ENCODE data around the gene RALY. TPM values are rescaled to one million over a fixed set of nuclear protein-coding genes. Genes with fewer than 3 reads are reported as not detected.

Gene RALY
- polyA plus RNA-seq (2013, experiment 1 of 4) = 200 TPM
- polyA plus RNA-seq (2013, experiment 2 of 4) = 184 TPM
- polyA plus RNA-seq (2013, experiment 3 of 4) = 147 TPM
- polyA plus RNA-seq (2013, experiment 4 of 4) = 154 TPM

DNA sequence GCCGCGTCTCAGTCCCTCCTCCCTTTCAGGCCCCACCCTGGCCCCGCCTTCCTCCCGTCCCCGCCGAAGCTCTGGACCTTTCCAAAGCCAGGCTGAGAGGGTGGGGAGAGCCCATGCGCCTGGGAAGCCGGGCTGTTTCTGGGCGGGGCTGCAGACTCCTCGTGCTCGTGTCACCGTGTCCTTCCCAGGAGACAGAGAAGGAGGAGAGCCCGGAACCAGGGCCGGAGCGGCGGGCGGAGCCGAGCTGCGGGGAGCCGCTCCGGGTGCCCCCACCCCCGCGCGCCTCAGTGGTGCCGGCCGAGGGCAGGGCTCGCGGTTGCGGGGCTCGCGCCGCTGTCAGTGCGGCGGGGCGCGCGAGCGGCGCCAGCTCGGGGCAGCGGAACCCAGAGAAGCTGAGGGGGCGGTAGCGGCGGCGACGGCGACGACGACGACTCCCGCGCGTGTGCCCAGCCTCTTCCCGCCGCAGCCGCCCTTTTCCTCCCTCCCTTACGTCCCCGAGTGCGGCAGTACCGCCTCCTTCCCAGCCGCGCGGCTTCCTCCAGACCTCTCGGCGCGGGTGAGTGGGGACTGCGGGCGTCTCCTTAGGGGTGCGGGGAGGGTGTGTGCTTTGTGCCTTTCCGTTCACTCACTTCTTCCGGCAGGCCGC, at the start of gene RALY:
RALY (plus strand) TSS at position 336 of the 646 bp plus-strand sequence. CDS start 78,164 bp downstream, outside the sequence.
- no peaks in the 10 kb centered on the region for H3K4me1 ChIP-seq (ENCODE audit: control insufficient read depth, insufficient read depth, low read length)
- no peaks in the 10 kb centered on the region for H3K9me3 ChIP-seq (ENCODE audit: control insufficient read depth, low read length)
- H3K36me3 ChIP-seq (ENCODE audit: control insufficient read depth, insufficient read depth, low read length) = no peaks in the 10 kb centered on the region
- no peaks in the 10 kb centered on the region for H3K27me3 ChIP-seq (ENCODE audit: control insufficient read depth, insufficient read depth, low read length, poor library complexity, severe bottlenecking)
- WGBS, 2 experiments = 0% methylated on average over 72 of the region's 72 CpGs
- peak within 1 kb of the TSS; percentile 81 for H3K4me3 ChIP-seq (ENCODE audit: insufficient read depth, low read depth, low read length)
- H3K27ac ChIP-seq (ENCODE audit: insufficient read depth, low read depth, low read length, poor library complexity, severe bottlenecking) = peak within 1 kb of the TSS; percentile 99

DNA sequence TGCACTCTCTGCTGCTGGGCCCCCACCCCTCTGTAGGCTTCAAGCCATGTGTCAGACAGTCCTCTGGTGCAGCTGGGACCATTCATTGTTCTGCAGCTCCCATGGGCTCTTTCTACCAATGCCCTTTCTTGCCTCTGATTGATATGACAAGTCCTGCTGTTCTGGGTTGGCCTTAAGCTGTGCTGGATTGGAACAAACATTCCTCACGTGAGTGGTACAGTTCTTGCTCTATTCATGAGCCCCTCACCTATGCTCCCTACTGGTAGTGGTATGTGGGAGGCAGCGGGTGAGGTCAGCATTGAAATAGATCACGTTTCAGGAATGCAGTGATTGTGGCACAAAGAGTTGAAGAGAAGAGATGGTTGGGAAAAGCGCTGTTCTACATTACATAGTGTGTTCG, 48.8 kb upstream of the RALY start:
- 69 to 74% methylated on average over 5 of the region's 5 CpGs for WGBS, 2 experiments
- Histone ChIP-seq H3K4me3 (ENCODE audit: insufficient read depth, low read depth, low read length) (no peak overlapping the region), H3K27ac (ENCODE audit: insufficient read depth, low read depth, low read length, poor library complexity, severe bottlenecking) (peak overlapping the region; percentile 18), H3K9me3 (ENCODE audit: control insufficient read depth, low read length) (no peaks in the 10 kb centered on the region), H3K4me1 (ENCODE audit: control insufficient read depth, insufficient read depth, low read length) (no peaks in the 10 kb centered on the region), H3K27me3 (ENCODE audit: control insufficient read depth, insufficient read depth, low read length, poor library complexity, severe bottlenecking) (no peaks in the 10 kb centered on the region), H3K36me3 (ENCODE audit: control insufficient read depth, insufficient read depth, low read length) (no peaks in the 10 kb centered on the region)

DNA sequence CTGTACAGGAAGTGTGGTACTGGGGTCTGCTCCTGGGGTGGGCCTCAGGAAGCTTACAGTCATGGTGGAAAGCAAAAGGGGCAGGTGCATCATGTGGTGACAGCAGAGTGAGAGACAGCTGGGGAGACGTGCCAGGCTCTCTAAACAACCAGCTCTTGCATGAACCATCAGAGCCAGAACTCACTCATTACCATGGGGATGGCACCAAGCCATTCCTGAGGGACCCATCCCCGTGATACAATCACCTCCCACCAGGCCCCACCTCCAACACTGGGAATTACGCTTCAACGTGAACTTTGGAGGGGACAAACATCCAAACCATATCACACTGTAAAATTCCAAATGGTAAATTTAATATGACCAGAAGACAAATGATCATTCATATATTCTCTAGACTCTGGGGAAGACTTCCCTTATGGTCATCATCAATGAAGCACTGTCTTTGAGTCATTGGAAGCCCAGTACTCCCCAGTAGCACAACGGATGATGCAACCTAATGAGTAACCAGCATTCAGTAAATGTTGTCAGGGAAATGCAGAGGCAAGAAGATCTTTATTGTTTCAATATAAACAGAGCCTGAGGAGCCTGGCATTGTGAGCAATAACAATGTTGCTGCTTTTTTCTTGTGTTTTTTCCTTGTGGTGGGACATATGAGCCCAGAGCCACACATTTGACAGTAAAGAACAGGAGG, 48.2 kb upstream of the RALY start:
- Histone ChIP-seq H3K9me3 (ENCODE audit: control insufficient read depth, low read length) (no peaks in the 10 kb centered on the region), H3K27ac (ENCODE audit: insufficient read depth, low read depth, low read length, poor library complexity, severe bottlenecking) (peak overlapping the region; percentile 18), H3K4me1 (ENCODE audit: control insufficient read depth, insufficient read depth, low read length) (no peaks in the 10 kb centered on the region), H3K36me3 (ENCODE audit: control insufficient read depth, insufficient read depth, low read length) (no peaks in the 10 kb centered on the region), H3K4me3 (ENCODE audit: insufficient read depth, low read depth, low read length) (no peak overlapping the region), H3K27me3 (ENCODE audit: control insufficient read depth, insufficient read depth, low read length, poor library complexity, severe bottlenecking) (no peaks in the 10 kb centered on the region)
- 91 to 94% methylated on average over 5 of the region's 5 CpGs for WGBS, 2 experiments

DNA sequence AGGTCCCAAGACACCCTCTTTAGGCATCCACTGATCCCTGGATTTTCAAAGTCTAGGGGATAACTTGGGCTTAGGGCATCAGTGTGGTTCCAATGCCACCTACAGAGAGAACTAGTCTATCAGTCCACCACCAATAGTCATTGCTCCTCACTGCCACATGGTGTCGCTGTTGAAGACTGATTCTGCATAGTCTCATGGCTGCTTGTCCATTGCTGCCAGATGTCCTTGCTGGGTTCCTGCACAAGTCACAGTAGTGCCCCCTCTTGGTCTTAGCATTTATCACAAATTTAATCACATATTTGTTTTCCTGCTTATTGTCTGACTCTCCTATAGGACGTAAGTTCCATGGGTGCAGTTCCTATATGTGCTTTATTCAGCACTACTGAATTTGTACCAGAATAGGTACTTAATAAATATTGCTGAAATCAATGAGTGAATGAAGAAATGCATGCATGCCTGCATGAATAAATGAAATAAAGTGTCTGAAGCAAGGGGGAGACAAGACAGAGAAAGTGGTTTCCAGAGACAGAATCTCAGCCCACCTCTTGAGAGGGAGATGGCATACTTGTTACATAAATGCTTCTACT, 45.9 kb upstream of the RALY start:
- H3K4me3 ChIP-seq (ENCODE audit: insufficient read depth, low read depth, low read length) = no peak overlapping the region
- no peaks in the 10 kb centered on the region for H3K36me3 ChIP-seq (ENCODE audit: control insufficient read depth, insufficient read depth, low read length)
- no peak overlapping the region for H3K27ac ChIP-seq (ENCODE audit: insufficient read depth, low read depth, low read length, poor library complexity, severe bottlenecking)
- H3K4me1 ChIP-seq (ENCODE audit: control insufficient read depth, insufficient read depth, low read length) = no peaks in the 10 kb centered on the region
- H3K27me3 ChIP-seq (ENCODE audit: control insufficient read depth, insufficient read depth, low read length, poor library complexity, severe bottlenecking) = no peaks in the 10 kb centered on the region
- WGBS, 2 experiments = 49 to 52% methylated on average over 2 of the region's 2 CpGs
- H3K9me3 ChIP-seq (ENCODE audit: control insufficient read depth, low read length) = no peaks in the 10 kb centered on the region

DNA sequence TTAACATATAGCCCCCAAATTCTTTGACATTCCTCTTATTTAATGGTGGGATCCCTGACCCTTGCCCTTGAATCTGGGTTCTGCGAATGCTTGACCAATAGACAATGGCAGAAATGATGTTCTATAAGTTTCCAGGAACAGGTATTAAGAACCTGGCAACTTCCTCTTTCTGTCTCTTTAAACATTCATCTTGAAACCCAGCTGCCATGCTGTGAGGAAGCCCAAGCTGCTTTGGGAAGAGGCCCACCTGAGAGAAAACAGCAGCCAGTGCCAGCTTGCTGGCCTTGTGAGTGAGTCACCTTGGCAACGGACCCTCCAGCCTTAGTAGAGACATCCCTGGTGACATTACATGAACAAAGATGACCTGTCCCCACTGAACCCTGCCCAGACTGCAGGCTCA, 45.2 kb upstream of the RALY start:
- H3K27ac ChIP-seq (ENCODE audit: insufficient read depth, low read depth, low read length, poor library complexity, severe bottlenecking) = no peak overlapping the region

DNA sequence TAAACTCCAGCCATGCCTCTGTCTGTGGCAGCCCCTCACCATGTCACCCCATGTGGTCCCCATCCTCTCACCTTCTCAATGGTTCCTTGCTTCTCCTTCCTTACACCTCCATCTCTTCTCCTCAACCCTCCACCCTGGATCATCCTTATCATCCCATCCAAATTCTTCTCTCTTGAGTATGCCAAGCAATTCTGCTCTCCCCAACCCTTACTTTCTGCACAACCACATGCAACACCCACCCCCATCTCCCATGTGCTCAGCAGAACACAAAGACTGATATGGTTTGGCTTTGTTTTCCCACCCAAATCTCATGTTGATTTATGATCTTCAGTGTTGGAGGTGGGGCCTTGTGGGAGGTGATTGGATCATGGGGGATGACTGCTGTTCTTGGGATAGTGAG, 42.5 kb upstream of the RALY start:
- Histone ChIP-seq H3K27ac (ENCODE audit: insufficient read depth, low read depth, low read length, poor library complexity, severe bottlenecking) (no peak overlapping the region), H3K4me1 (ENCODE audit: control insufficient read depth, insufficient read depth, low read length) (no peaks in the 10 kb centered on the region), H3K36me3 (ENCODE audit: control insufficient read depth, insufficient read depth, low read length) (no peaks in the 10 kb centered on the region), H3K9me3 (ENCODE audit: control insufficient read depth, low read length) (no peaks in the 10 kb centered on the region), H3K27me3 (ENCODE audit: control insufficient read depth, insufficient read depth, low read length, poor library complexity, severe bottlenecking) (no peaks in the 10 kb centered on the region), H3K4me3 (ENCODE audit: insufficient read depth, low read depth, low read length) (no peak overlapping the region)

More for the DNA sequence above, 45.2 kb upstream of the RALY start:
- 94 to 97% methylated on average over 2 of the region's 2 CpGs for WGBS, 2 experiments
- Histone ChIP-seq H3K36me3 (ENCODE audit: control insufficient read depth, insufficient read depth, low read length) (no peaks in the 10 kb centered on the region), H3K27me3 (ENCODE audit: control insufficient read depth, insufficient read depth, low read length, poor library complexity, severe bottlenecking) (no peaks in the 10 kb centered on the region), H3K4me1 (ENCODE audit: control insufficient read depth, insufficient read depth, low read length) (no peaks in the 10 kb centered on the region), H3K4me3 (ENCODE audit: insufficient read depth, low read depth, low read length) (no peak overlapping the region), H3K9me3 (ENCODE audit: control insufficient read depth, low read length) (no peaks in the 10 kb centered on the region)

DNA sequence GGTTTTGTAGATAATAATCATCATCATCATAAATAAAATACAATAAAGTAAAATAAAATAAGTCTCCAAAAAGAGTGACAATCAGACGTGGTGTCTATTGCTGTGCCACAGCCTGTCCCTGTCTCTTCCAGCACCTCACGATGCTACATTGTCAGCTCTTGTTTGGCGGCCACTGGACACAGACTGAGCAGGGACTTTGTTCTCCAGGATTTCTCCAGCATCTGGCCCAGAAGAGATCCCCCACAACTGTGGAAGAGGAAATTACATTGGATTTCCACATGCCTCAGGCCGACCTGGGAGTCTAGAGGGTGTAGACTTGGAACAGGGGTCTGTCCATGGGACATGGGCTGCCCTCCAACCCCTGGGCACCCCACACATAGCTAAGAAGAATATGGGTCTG, 39.2 kb upstream of the RALY start:
- no peaks in the 10 kb centered on the region for H3K27me3 ChIP-seq (ENCODE audit: control insufficient read depth, insufficient read depth, low read length, poor library complexity, severe bottlenecking)
- H3K27ac ChIP-seq (ENCODE audit: insufficient read depth, low read depth, low read length, poor library complexity, severe bottlenecking) = no peak overlapping the region
- H3K4me3 ChIP-seq (ENCODE audit: insufficient read depth, low read depth, low read length) = no peak overlapping the region
- no peaks in the 10 kb centered on the region for H3K9me3 ChIP-seq (ENCODE audit: control insufficient read depth, low read length)
- 91 to 93% methylated on average over 4 of the region's 4 CpGs for WGBS, 2 experiments
- no peaks in the 10 kb centered on the region for H3K4me1 ChIP-seq (ENCODE audit: control insufficient read depth, insufficient read depth, low read length)
- H3K36me3 ChIP-seq (ENCODE audit: control insufficient read depth, insufficient read depth, low read length) = no peaks in the 10 kb centered on the region

DNA sequence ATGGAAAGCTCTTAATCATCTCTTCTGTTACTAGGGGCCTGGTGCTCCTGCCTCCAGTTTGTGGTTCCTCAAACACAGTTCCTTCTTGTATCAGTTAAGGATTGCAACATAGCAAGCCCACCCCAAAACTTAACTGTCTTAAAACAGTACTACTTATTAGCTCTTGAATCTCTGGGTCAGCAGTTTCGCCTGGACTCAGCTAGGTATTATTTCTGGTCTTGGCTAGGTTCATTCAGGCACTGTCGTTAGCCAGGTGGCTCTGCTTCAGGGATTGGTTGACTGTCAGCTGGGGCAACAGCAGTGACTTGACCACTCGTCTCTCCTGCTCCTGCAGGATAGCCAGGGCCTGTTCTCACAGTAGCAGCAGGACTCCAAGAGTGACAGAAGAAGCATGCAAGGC, 30.0 kb upstream of the RALY start:
- Histone ChIP-seq H3K36me3 (ENCODE audit: control insufficient read depth, insufficient read depth, low read length) (no peaks in the 10 kb centered on the region), H3K27me3 (ENCODE audit: control insufficient read depth, insufficient read depth, low read length, poor library complexity, severe bottlenecking) (no peaks in the 10 kb centered on the region), H3K27ac (ENCODE audit: insufficient read depth, low read depth, low read length, poor library complexity, severe bottlenecking) (no peak overlapping the region), H3K9me3 (ENCODE audit: control insufficient read depth, low read length) (peaks cover 2% of the 10 kb centered on the region), H3K4me1 (ENCODE audit: control insufficient read depth, insufficient read depth, low read length) (no peaks in the 10 kb centered on the region), H3K4me3 (ENCODE audit: insufficient read depth, low read depth, low read length) (no peak overlapping the region)
- 77 to 82% methylated on average over 3 of the region's 3 CpGs for WGBS, 2 experiments

DNA sequence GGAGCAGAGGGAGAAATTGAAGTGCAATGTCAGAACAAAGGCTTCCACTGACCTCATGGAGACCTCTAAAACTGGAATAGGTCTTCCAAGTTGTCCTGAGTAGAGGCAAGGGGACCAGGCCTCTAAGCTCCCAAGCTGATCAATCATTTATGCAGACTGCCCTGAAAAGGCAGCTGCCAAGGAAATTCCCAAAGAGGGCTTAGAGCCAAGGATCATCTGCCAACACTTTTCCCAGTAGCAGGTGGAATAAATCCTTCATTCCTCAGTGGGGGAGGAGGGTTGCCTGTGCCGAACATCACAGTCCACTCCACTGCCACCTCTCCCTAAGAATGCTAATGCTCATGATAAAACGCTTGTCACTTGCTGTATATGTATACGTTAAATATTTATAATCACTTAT, 29.3 kb upstream of the RALY start:
- Histone ChIP-seq H3K36me3 (ENCODE audit: control insufficient read depth, insufficient read depth, low read length) (no peaks in the 10 kb centered on the region), H3K4me3 (ENCODE audit: insufficient read depth, low read depth, low read length) (no peak overlapping the region), H3K9me3 (ENCODE audit: control insufficient read depth, low read length) (peaks cover 2% of the 10 kb centered on the region), H3K27me3 (ENCODE audit: control insufficient read depth, insufficient read depth, low read length, poor library complexity, severe bottlenecking) (no peaks in the 10 kb centered on the region), H3K27ac (ENCODE audit: insufficient read depth, low read depth, low read length, poor library complexity, severe bottlenecking) (no peak overlapping the region), H3K4me1 (ENCODE audit: control insufficient read depth, insufficient read depth, low read length) (no peaks in the 10 kb centered on the region)
- 90 to 100% methylated on average over 1 to 3 of the region's 3 CpGs for WGBS, 2 experiments

DNA sequence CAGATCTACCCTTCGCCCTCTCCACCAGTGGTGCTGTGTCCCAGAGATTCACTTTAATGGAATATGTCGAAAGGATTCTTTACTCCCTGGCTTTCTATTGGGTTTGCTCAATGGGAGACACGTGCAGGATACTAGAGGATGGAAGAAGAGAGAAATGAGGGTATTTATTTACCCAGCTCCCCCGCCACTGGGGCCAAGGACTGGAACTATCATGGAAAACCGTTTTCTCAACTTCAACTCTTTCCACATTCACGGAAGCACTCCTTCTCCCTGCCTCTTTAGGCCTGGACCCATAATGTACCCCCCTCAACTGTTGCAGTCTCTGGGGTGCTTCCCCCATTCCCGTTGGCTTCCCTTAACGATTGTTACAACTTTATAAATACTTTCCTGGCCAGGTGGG, 26.6 kb upstream of the RALY start:
- Histone ChIP-seq H3K36me3 (ENCODE audit: control insufficient read depth, insufficient read depth, low read length) (no peaks in the 10 kb centered on the region), H3K4me1 (ENCODE audit: control insufficient read depth, insufficient read depth, low read length) (no peaks in the 10 kb centered on the region), H3K27ac (ENCODE audit: insufficient read depth, low read depth, low read length, poor library complexity, severe bottlenecking) (no peak overlapping the region), H3K27me3 (ENCODE audit: control insufficient read depth, insufficient read depth, low read length, poor library complexity, severe bottlenecking) (no peaks in the 10 kb centered on the region), H3K9me3 (ENCODE audit: control insufficient read depth, low read length) (peaks cover 2% of the 10 kb centered on the region), H3K4me3 (ENCODE audit: insufficient read depth, low read depth, low read length) (no peak overlapping the region)
- WGBS, 2 experiments = 91 to 95% methylated on average over 8 of the region's 8 CpGs

Data from ectodermal cell (in vitro differentiated cells).